Duodenal mucosa (tissue), 2 donors: ENCODE results near the gene CLEC2D.
"Not testable (repeated sequence)": the region's sequence is repeated elsewhere in the genome, so short reads cannot be mapped to it uniquely, and the experiment has no call there.

Source experiments
- H3K27ac ChIP-seq: one replicate; pipeline ENCODE4 v1.7.0; 2013; ENCODE audit warnings: low read depth, low read length
- H3K27me3 ChIP-seq, 2 donors: one replicate each; pipeline ENCODE4 v1.7.0; 2013; ENCODE audit warnings: low read length in 2 of 2, control low read depth in 1 of 2; ENCODE audit not compliant: insufficient read depth in 2 of 2, control insufficient read depth in 1 of 2
- H3K36me3 ChIP-seq, 2 donors: one replicate each; pipeline ENCODE4 v1.7.0; 2013; ENCODE audit warnings: low read length in 2 of 2, control low read depth in 1 of 2; ENCODE audit not compliant: insufficient read depth in 2 of 2, control insufficient read depth in 1 of 2
- H3K4me1 ChIP-seq, 2 donors: one replicate each; pipeline ENCODE4 v1.7.0; 2013; ENCODE audit warnings: low read length in 2 of 2, control low read depth in 1 of 2; ENCODE audit not compliant: insufficient read depth in 2 of 2, control insufficient read depth in 1 of 2
- H3K4me3 ChIP-seq, 2 donors: one replicate each; pipeline ENCODE4 v1.7.0; 2013; ENCODE audit warnings: low read length in 2 of 2, low read depth in 1 of 2
- H3K9ac ChIP-seq, 2 donors: one replicate each; pipeline ENCODE4 v1.7.0; 2013; ENCODE audit warnings: low read length in 2 of 2, low read depth in 1 of 2
- H3K9me3 ChIP-seq, 2 donors: one replicate each; pipeline ENCODE4 v1.7.0; 2013; ENCODE audit warnings: low read length in 2 of 2, control low read depth in 1 of 2; ENCODE audit not compliant: control insufficient read depth in 1 of 2

The CLEC2D gene

DNA sequence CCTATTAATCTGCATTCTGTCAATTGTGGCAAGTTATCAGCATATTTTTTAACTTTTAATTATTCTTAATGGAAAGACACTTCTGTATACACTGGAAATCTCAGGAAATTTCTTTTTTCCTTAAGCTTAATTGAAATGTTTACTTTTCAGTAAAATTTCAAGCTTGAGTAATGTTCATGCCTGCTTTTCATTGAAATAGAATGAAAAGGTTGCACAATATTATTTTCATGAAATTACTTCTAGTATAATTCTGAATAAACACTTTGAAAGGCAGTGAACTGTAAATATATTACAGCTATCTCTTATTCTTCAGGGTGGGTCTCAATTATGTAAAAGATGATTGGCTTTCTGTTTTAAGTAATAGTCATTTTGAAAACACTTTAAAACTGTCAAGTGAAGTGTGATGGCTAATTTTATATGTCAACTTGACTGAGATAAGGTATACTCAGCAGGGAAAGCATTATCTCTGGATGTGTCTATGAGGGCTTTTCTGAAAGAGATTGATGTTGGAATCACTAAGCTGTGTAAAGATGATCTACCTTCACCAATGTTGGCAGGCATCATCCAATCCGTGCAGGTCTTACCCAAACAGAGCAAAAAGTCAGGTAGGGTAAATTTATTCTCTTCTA, 29.9 kb downstream of the CLEC2D start:
- Histone ChIP-seq H3K9me3 (no peaks in the 10 kb centered on the region), H3K4me1 (peaks cover 0 to 4% of the 10 kb centered on the region in 2 donors), H3K27ac (no peak overlapping the region), H3K4me3 (no peak overlapping the region), H3K36me3 (no peaks in the 10 kb centered on the region), H3K27me3 (no peaks in the 10 kb centered on the region), H3K9ac (no peak overlapping the region)

DNA sequence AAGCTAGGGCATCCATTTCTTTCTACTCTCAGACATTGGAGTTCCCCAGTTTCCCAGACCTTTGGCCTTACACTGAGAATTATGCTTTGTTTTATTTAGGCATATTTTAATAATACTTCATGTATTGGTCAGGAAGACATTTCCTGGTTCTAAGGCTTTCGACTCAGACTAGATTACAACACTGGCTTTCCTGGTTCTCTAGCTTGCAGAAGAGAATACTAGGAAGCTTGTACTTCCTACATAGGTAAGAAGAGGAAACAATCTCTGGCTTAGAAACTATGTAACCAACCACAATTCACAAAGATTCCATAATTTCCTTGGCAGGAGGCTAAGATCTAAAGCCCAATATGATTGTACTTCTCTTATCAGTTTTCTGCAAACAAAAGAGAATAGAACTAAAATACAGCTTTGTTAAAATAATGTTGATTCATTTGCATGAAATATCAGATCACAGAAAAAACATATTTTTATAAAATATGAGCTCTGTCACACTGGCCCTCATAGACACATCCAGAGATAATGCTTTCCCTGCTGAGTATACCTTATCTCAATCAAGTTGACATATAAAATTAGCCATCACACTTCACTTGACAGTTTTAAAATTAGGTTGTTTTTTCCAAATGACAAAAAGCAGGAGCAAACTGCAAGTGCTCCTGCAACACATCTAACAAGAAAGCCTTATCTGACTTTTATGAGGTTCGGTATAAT, 30.5 kb downstream of the CLEC2D start:
- Histone ChIP-seq H3K36me3 (no peaks in the 10 kb centered on the region), H3K4me1 (peaks cover 0 to 4% of the 10 kb centered on the region in 2 donors), H3K4me3 (no peak overlapping the region), H3K27me3 (no peaks in the 10 kb centered on the region), H3K9me3 (no peaks in the 10 kb centered on the region), H3K9ac (no peak overlapping the region), H3K27ac (no peak overlapping the region)

DNA sequence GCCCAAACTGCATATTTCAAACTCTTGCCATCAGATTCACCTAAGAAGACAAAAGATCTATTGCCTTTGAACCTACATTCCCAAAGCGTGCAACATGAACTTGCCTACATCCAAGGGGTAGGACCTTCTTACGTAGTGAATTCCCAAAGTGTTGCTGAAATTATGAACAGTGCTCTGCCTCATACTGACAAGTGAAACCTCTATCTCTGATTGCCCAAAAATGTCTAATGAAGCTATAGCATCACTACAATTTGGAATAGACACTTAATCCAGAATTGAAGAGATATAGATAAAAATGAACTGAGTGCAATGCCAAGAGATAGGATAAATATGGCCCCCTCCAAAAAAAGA, 31.1 kb downstream of the CLEC2D start:
- Histone ChIP-seq H3K9ac (no peak overlapping the region), H3K27ac (no peak overlapping the region), H3K36me3 (no peaks in the 10 kb centered on the region), H3K9me3 (no peaks in the 10 kb centered on the region), H3K27me3 (no peaks in the 10 kb centered on the region), H3K4me1 (peaks cover 0 to 4% of the 10 kb centered on the region in 2 donors), H3K4me3 (no peak overlapping the region)

DNA sequence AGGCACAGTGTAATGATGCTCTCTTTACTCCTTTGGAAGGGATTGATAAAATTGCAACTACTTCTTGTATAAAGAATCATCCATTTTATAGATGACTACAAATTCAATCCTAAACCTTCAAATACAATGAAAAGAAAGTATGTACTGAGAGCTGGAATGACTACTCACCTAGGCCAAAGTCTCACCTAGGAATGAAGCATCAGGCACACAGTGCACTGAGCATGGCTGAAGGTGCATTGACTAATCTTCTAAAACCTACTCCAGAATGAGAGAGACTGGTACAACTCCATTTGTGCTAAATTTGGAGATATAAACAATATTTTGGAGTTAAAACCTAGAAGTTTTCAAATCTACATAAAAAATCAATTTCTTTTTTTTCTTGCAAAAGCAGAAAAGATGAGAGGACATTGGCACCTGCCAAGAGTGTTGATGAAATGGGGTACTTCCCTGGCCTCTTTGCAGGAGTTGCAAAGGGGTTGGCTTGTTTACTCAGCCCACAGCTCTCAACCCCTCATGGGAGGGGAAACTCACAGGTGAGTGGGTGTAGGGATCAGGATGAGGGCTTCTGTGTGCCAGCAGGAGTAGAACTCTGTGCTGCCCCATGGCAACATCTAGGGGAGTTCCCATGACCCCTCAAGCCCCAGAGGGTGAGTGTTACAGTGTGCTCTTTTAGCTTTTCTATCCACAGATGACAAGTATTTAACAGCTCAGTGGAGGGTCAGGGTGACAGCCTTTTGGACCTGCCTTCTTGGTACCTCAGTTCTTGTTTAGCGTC, 32.1 kb downstream of the CLEC2D start:
- peaks cover 0 to 4% of the 10 kb centered on the region in 2 donors for H3K4me1 ChIP-seq
- H3K36me3 ChIP-seq, result no peaks in the 10 kb centered on the region
- H3K27ac ChIP-seq, result no peak overlapping the region
- H3K9me3 ChIP-seq, result no peaks in the 10 kb centered on the region
- no peak overlapping the region for H3K4me3 ChIP-seq
- H3K27me3 ChIP-seq, result no peaks in the 10 kb centered on the region
- H3K9ac ChIP-seq, result no peak overlapping the region

DNA sequence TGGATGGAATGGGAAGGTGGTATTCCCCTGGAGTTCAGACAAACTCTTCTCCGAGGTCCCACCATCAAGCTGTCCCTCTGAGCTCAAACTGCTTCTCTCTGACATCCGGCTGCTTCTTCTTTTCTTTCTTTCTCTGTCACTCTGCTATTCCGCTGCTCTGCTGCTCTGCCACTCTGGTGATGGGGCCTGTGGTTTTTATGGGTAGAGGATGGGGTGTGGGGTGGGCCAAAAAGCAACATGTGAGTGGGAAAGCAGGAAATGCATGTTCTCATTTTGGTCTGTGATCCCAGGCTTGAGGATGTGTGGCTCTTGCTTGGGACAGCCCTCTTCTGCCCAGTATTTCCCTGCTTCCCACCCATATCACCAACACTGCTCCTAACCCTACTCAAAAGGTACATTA, 32.7 kb downstream of the CLEC2D start:
- no peak overlapping the region for H3K9ac ChIP-seq
- no peak overlapping the region for H3K4me3 ChIP-seq
- no peaks in the 10 kb centered on the region for H3K36me3 ChIP-seq
- H3K27ac ChIP-seq, result no peak overlapping the region
- no peaks in the 10 kb centered on the region for H3K9me3 ChIP-seq
- H3K4me1 ChIP-seq, result peaks cover 0 to 4% of the 10 kb centered on the region in 2 donors
- no peaks in the 10 kb centered on the region for H3K27me3 ChIP-seq

DNA sequence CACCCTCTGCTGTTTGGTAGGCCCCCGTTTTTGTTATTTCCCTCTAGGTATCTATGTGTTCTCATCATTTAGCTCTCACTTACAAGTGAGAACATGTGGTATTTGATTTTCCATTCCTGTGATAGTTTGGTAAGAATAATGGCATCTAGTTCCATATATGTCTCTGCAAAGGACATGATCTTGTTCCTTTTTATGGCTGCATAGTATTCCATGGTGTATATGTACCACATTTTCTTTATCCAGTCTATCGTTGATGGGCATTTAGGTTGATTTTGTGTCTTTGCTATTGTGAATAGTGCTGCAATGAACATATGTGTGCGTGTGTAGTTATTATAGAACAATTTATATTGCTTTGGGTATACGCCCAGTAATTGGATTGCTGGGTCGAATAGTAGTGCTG, 35.0 kb downstream of the CLEC2D start:
- not testable (repeated sequence) for H3K4me1 ChIP-seq, H3K9me3 ChIP-seq, H3K4me3 ChIP-seq, H3K36me3 ChIP-seq, H3K9ac ChIP-seq, H3K27me3 ChIP-seq, H3K27ac ChIP-seq

DNA sequence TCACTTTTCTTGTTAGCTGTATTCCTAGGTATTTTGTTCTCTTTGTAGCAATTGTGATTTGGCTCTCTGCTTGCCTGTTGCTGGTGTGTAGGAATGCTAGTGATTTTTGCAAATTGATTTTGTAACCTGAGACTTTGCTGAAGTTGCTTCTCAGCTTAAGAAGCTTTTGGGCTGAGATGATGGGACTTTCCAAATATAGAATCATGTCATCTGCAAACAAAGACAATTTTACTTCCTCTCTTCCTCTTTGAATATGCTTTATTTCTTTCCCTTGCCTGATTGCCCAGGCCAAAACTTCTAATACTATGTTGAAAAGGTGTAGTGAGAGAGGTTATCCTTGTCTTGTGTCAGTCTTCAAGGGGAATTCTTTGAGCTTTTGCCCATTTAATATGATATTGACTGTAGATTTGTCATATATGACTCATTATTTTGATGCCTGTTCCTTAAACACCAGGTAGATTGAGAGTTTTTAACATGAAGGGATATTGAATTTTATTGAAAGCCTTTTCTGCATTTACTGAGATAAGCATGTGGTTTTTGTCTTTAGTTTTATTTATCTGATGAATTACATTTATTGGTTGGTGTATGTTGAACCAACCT, 36.7 kb downstream of the CLEC2D start:
- Histone ChIP-seq H3K27ac (no peak overlapping the region), H3K9ac (no peak overlapping the region), H3K27me3 (no peaks in the 10 kb centered on the region), H3K4me3 (no peak overlapping the region), H3K36me3 (no peaks in the 10 kb centered on the region), H3K9me3 (no peaks in the 10 kb centered on the region), H3K4me1 (peaks cover 5 to 9% of the 10 kb centered on the region in 2 donors)

DNA sequence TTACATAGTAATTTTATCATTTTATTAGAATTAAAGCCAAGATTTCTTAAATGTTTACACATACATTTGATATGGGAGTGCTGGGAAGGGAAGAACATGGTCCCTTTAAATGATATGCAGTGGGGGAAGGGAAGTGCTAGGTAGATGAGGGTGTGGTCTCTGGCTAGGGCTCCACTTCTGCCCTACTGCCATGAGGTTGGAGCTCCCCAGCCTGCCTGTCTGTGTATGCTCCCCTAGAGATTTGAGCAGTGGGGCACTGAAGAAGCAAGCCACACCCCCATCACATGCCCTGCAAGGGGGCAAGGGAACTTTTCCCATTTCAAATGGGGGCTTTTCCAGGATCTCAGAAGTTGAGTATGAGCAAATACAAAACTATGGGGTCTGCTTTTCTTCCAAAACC, 37.8 kb downstream of the CLEC2D start:
- no peak overlapping the region for H3K4me3 ChIP-seq
- H3K27ac ChIP-seq, result no peak overlapping the region

DNA sequence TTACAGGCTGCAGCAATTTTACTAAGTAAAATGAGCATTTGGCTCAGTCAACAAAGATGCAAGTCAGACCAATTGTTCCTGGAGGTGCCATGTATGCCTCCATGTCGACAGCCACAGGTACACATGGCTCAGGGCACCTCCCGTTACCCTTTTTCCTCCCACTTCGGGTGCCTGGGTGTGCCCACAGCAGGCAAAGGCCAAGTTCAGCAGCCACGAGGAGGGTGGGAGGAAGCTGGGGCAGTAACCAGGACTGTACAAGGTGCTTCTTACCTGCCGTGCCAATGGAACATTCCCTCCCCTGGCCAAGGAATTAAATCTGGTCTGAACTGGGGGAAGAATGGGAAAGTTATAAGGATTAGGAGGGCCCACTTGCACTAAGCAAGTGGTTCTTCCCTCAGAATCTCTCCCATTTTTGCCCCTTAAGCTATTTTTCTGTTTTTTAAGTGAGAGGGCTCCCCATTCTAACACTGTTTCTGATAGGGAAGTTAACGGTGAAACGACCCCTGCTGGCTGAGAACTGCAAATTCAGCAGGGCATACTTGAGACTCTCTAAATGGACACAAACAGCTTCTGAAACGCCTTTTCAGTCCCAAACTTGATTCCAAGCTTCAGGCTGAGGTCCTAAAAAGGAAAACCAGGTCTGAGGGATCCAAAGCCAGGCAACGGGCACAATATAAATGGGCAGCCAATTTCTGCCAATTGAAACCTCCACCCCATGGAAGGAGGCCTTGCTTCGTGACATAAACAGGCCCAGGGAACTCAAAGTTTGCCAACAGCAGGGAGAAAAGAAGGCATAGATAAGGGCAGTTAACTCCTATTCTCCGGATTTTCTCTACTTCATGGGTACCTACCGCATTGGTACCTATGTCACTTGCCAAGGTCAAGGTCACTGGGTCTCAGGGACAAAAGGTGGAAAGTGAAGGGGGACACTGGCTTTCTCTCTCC, 38.6 kb downstream of the CLEC2D start:
- no peaks in the 10 kb centered on the region for H3K9me3 ChIP-seq
- no peaks in the 10 kb centered on the region for H3K27me3 ChIP-seq
- peaks cover 4 to 5% of the 10 kb centered on the region in 2 donors for H3K4me1 ChIP-seq
- no peak overlapping the region for H3K4me3 ChIP-seq
- no peak overlapping the region for H3K27ac ChIP-seq
- H3K36me3 ChIP-seq, result no peaks in the 10 kb centered on the region
- H3K9ac ChIP-seq, result peak overlapping the region in 1 of 2 donors; percentile 51

More for the DNA sequence above, 37.8 kb downstream of the CLEC2D start:
- Histone ChIP-seq H3K9me3 (no peaks in the 10 kb centered on the region), H3K27me3 (no peaks in the 10 kb centered on the region), H3K4me1 (peaks cover 4 to 5% of the 10 kb centered on the region in 2 donors), H3K9ac (no peak overlapping the region), H3K36me3 (no peaks in the 10 kb centered on the region)
